ENCODE data around the gene GLB1L.
A peak's percentile ranks its signal among the peaks of the same experiment; 100 is the strongest.
"Not testable (repeated sequence)": the region's sequence is repeated elsewhere in the genome, so short reads cannot be mapped to it uniquely, and the experiment has no call there.

Gene GLB1L

GRCh38 chr2:219204425-219205164 lies 40.6 kb downstream of the GLB1L start:
- DNase-seq, result no peak

- DNase-seq, result not testable (repeated sequence)
Measured at GRCh38 chr2:219201331-219201730, 43.9 kb downstream of the GLB1L start.

- peak; percentile 75 for DNase-seq
Measured at GRCh38 chr2:219200502-219201326, 44.5 kb downstream of the GLB1L start.

- DNase-seq, result no peak
Measured at GRCh38 chr2:219199470-219200211, 45.6 kb downstream of the GLB1L start.

GRCh38 chr2:219198974-219199373 lies 46.3 kb downstream of the GLB1L start:
- no peak for DNase-seq

GRCh38 chr2:219197388-219197787 lies 47.9 kb downstream of the GLB1L start:
- DNase-seq, result no peak

- DNase-seq, result no peak
Measured at GRCh38 chr2:219186754-219187456, 58.3 kb downstream of the GLB1L start.
